Hepatocyte (in vitro differentiated cells): Measurements from ENCODE around the gene PLPP7. TPM values are rescaled to one million over a fixed set of nuclear protein-coding genes. Genes with fewer than 3 reads are reported as not detected.

Source experiments
- DNase-seq: peaks from one replicate; pipeline ENCODE4 v3.0.0-alpha.2; 2016; ENCODE audit warnings: low spot score
- H2AFZ ChIP-seq: fragments of 200-600 bp; sonication (generic); 2 replicates; pipeline ENCODE4 v1.6.0; 2016; ENCODE audit warnings: antibody characterized with exemption, mild to moderate bottlenecking
- H3K27ac ChIP-seq: fragments of 200-600 bp; sonication (generic); 2 replicates; pipeline ENCODE4 v1.5.1; 2016; ENCODE audit warnings: mild to moderate bottlenecking
- H3K27me3 ChIP-seq: fragments of 200-600 bp; sonication (generic); 2 replicates; pipeline ENCODE4 v1.6.1; 2016
- H3K36me3 ChIP-seq: fragments of 200-600 bp; sonication (generic); replicated peaks from 2 replicates; pipeline ENCODE4 v1.5.1; 2016; ENCODE audit warnings: low read depth; ENCODE audit not compliant: insufficient read depth
- H3K4me1 ChIP-seq: fragments of 200-600 bp; sonication (generic); 2 replicates; pipeline ENCODE4 v1.5.1; 2016; ENCODE audit warnings: mild to moderate bottlenecking, moderate library complexity; ENCODE audit not compliant: insufficient read depth
- H3K4me2 ChIP-seq: fragments of 200-600 bp; sonication (generic); 2 replicates; pipeline ENCODE4 v1.6.0; 2016
- H3K4me3 ChIP-seq: fragments of 200-600 bp; sonication (generic); 2 replicates; pipeline ENCODE4 v1.5.1; 2016; ENCODE audit warnings: mild to moderate bottlenecking
- H3K79me2 ChIP-seq: fragments of 200-600 bp; sonication (generic); 2 replicates; pipeline ENCODE4 v1.6.0; 2017; ENCODE audit warnings: mild to moderate bottlenecking
- H3K9me2 ChIP-seq: fragments of 200-600 bp; sonication (generic); replicated peaks from 2 replicates; pipeline ENCODE4 v1.6.0; 2017; ENCODE audit warnings: mild to moderate bottlenecking; ENCODE audit not compliant: insufficient read depth
- H3K9me3 ChIP-seq: fragments of 200-600 bp; sonication (generic); 2 replicates; pipeline ENCODE4 v1.5.1; 2016; ENCODE audit warnings: low read depth, mild to moderate bottlenecking
- H4K20me1 ChIP-seq: fragments of 200-600 bp; sonication (generic); 2 replicates; pipeline ENCODE4 v1.6.0; 2016; ENCODE audit warnings: mild to moderate bottlenecking; ENCODE audit not compliant: insufficient read depth, poor library complexity, severe bottlenecking
- CTCF ChIP-seq: fragments of 200-600 bp; sonication (generic); IDR thresholded peaks from 2 replicates; pipeline ENCODE4 v1.5.1; 2016; ENCODE audit warnings: antibody characterized with exemption, mild to moderate bottlenecking; ENCODE audit not compliant: poor library complexity
- EZH2 ChIP-seq: fragments of 200-600 bp; sonication (generic); IDR thresholded peaks from 2 replicates; pipeline ENCODE4 v1.6.1; 2016; ENCODE audit warnings: antibody characterized with exemption, mild to moderate bottlenecking, borderline replicate concordance
- EZH2phosphoT487 ChIP-seq: fragments of 200-600 bp; sonication (generic); IDR thresholded peaks from one replicate; pipeline ENCODE4 v1.6.1; 2018; ENCODE audit warnings: antibody characterized with exemption, mild to moderate bottlenecking, low read depth, moderate library complexity; ENCODE audit not compliant: unreplicated experiment, severe bottlenecking
- WGBS: methylation state at CpG from one replicate; pipeline ENCODE4 v1.1.6; 2016; ENCODE audit warnings: low lambda C conversion rate; ENCODE audit errors: missing lambda C conversion rate; 5-methylcytosine and 5-hydroxymethylcytosine counted together
- polyA plus RNA-seq: library from polyadenylated mRNA; unstranded; fragments of >200 nt; fragmentation: Nextera tagmentation; extraction: Ambion mirVana; gene quantifications from 2 replicates; pipeline ENCODE4 v1.2.1, GENCODE V29; 2016
- total RNA-seq: library from RNA; depleted of rRNA; stranded (reverse); fragments of >200 nt; gene quantifications from 2 replicates; pipeline ENCODE4 v1.2.3, GENCODE V29; 2014

Gene PLPP7
- total and polyA plus RNA-seq, 2 experiments from 2014 or later: 0.20 to 0.46 TPM

DNA sequence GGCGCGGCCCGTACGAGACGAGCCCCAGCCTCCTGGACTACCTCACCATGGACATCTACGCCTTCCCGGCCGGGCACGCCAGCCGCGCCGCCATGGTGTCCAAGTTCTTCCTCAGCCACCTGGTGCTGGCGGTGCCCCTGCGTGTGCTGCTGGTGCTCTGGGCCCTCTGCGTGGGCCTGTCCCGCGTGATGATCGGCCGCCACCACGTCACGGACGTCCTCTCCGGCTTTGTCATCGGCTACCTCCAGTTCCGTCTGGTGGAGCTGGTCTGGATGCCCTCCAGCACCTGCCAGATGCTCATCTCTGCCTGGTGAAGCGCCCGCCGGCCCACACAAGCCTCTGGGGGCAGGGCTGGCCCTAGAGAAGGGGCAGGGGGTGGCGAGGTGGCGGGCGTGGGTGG lies 18.5 kb downstream of the PLPP7 start:
- TF ChIP-seq EZH2phosphoT487: no peak
- no peak for TF ChIP-seq CTCF
- TF ChIP-seq EZH2: no peak
- no peak overlapping the region for H3K27ac ChIP-seq
- H3K9me3 ChIP-seq: no peaks in the 10 kb centered on the region
- H3K27me3 ChIP-seq: no peaks in the 10 kb centered on the region
- no peaks in the 10 kb centered on the region for H3K4me1 ChIP-seq
- DNase-seq: no peak
- H3K4me3 ChIP-seq: no peak overlapping the region
- H3K9me2 ChIP-seq: no peaks in the 10 kb centered on the region
- WGBS: 90% methylated on average over 29 of the region's 31 CpGs
- H2AFZ ChIP-seq: no peak overlapping the region
- no peaks in the 10 kb centered on the region for H3K79me2 ChIP-seq
- no peaks in the 10 kb centered on the region for H4K20me1 ChIP-seq
- H3K36me3 ChIP-seq: no peaks in the 10 kb centered on the region
- no peak overlapping the region for H3K4me2 ChIP-seq

- DNase-seq: no peak
- Histone ChIP-seq H3K79me2 (no peaks in the 10 kb centered on the region), H3K4me3 (no peak overlapping the region), H3K36me3 (no peaks in the 10 kb centered on the region), H4K20me1 (no peaks in the 10 kb centered on the region), H3K9me2 (no peaks in the 10 kb centered on the region), H3K27ac (no peak overlapping the region), H3K4me2 (no peak overlapping the region), H3K9me3 (no peaks in the 10 kb centered on the region), H3K4me1 (no peaks in the 10 kb centered on the region), H3K27me3 (no peaks in the 10 kb centered on the region), H2AFZ (no peak overlapping the region)
- no peak for TF ChIP-seq EZH2phosphoT487
- TF ChIP-seq CTCF: no peak
- no peak for TF ChIP-seq EZH2
- 90% methylated on average over 11 of the region's 11 CpGs for WGBS
Measured at GRCh38 chr9:131308452-131308851, 18.9 kb downstream of the PLPP7 start.

GRCh38 chr9:131308906-131309529 lies 19.5 kb downstream of the PLPP7 start:
- DNase-seq: no peak
- no peak overlapping the region for H2AFZ ChIP-seq
- H3K4me1 ChIP-seq: no peaks in the 10 kb centered on the region
- 87% methylated on average over 16 of the region's 17 CpGs for WGBS
- no peaks in the 10 kb centered on the region for H3K79me2 ChIP-seq
- no peaks in the 10 kb centered on the region for H4K20me1 ChIP-seq
- no peaks in the 10 kb centered on the region for H3K9me3 ChIP-seq
- H3K36me3 ChIP-seq: no peaks in the 10 kb centered on the region
- H3K9me2 ChIP-seq: no peaks in the 10 kb centered on the region
- no peak overlapping the region for H3K4me2 ChIP-seq
- no peak overlapping the region for H3K27ac ChIP-seq
- no peak overlapping the region for H3K4me3 ChIP-seq
- no peaks in the 10 kb centered on the region for H3K27me3 ChIP-seq
- TF ChIP-seq EZH2: no peak
- TF ChIP-seq CTCF: no peak
- no peak for TF ChIP-seq EZH2phosphoT487
